ENCODE results near the gene PFKM.

PFKM gene

GRCh38 chr12:48157889-48158370, 38.8 kb downstream of the PFKM start:
- no peak for DNase-seq

- no peak for DNase-seq
Measured at GRCh38 chr12:48160046-48160445, 40.9 kb downstream of the PFKM start.

GRCh38 chr12:48160807-48161206, 41.6 kb downstream of the PFKM start:
- DNase-seq, result no peak

GRCh38 chr12:48163150-48163747, 44.1 kb downstream of the PFKM start:
- DNase-seq, result no peak

GRCh38 chr12:48164451-48164850, 45.3 kb downstream of the PFKM start:
- DNase-seq, result no peak

GRCh38 chr12:48165089-48165981, 46.2 kb downstream of the PFKM start:
- peak; percentile 40 for DNase-seq

- DNase-seq, result no peak
Measured at GRCh38 chr12:48169011-48169410, 49.8 kb downstream of the PFKM start.

- peak; percentile 38 for DNase-seq
Measured at GRCh38 chr12:48175613-48176416, 56.7 kb downstream of the PFKM start.

GRCh38 chr12:48176417-48176751, 57.2 kb downstream of the PFKM start:
- DNase-seq, result no peak

- no peak for DNase-seq
Measured at GRCh38 chr12:48177982-48178381, 58.8 kb downstream of the PFKM start.

GRCh38 chr12:48179466-48179865, 60.3 kb downstream of the PFKM start:
- no peak for DNase-seq

- DNase-seq, result no peak
Measured at GRCh38 chr12:48180424-48180823, 61.3 kb downstream of the PFKM start.

GRCh38 chr12:48180857-48181495, 61.8 kb downstream of the PFKM start:
- no peak for DNase-seq

GRCh38 chr12:48182631-48183030, 63.5 kb downstream of the PFKM start:
- no peak for DNase-seq

- peak; percentile 58 for DNase-seq
Measured at GRCh38 chr12:48183091-48183875, 64.1 kb downstream of the PFKM start, which contains the start of gene CCDC184. CCDC184 (plus strand) TSS chr12:48183644; CDS start chr12:48184123, 479 bp downstream.

GRCh38 chr12:48183876-48184548, 64.8 kb downstream of the PFKM start:
- no peak for DNase-seq

GRCh38 chr12:48184549-48184922, 65.4 kb downstream of the PFKM start:
- no peak for DNase-seq

- DNase-seq, result no peak
Measured at GRCh38 chr12:48185181-48185919, 66.2 kb downstream of the PFKM start.

- DNase-seq, result no peak
Measured at GRCh38 chr12:48187916-48188695, 68.9 kb downstream of the PFKM start.

All from NCI-H510A treated with DMSO at 0.1 percent for 48 hours (cell line).